ENCODE measurements around the gene DGKD.

DNA sequence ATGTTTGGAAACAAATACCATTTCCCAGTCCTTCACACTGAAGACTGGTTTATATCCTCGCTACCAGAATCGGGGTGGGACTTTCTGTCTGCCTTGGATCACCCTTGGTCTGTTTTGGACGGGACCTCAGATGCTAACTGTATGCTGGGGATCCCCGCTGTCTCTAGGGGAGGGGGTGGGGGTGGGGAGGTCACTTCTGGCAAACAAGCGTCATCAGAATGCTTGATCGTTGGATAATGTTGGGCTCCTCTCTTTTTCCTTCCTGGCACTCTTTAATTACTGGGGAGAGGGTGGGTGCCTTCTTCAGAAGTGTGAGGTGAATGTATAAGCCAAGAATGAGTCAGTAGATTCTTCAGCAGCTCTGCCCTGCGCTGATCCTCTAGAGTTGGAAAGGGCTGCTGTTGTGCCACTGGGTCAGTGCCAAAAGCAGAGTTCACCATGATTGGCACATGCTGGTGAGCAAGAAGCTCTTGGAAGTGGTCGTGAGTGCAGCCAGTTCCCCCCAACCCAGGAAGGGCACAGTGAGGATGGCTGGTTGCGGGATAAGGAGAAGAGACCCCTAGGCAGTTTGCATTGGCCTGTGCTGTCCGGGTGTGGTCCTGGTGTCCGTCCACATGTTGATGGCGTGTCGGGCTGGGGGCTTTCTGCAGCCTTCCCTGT is 32.2 kb downstream of the DGKD start:
- TF ChIP-seq, protein P1, sequence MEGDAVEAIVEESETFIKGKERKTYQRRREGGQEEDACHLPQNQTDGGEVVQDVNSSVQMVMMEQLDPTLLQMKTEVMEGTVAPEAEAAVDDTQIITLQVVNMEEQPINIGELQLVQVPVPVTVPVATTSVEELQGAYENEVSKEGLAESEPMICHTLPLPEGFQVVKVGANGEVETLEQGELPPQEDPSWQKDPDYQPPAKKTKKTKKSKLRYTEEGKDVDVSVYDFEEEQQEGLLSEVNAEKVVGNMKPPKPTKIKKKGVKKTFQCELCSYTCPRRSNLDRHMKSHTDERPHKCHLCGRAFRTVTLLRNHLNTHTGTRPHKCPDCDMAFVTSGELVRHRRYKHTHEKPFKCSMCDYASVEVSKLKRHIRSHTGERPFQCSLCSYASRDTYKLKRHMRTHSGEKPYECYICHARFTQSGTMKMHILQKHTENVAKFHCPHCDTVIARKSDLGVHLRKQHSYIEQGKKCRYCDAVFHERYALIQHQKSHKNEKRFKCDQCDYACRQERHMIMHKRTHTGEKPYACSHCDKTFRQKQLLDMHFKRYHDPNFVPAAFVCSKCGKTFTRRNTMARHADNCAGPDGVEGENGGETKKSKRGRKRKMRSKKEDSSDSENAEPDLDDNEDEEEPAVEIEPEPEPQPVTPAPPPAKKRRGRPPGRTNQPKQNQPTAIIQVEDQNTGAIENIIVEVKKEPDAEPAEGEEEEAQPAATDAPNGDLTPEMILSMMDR (IDR thresholded peaks at IDR 0.05; ENCODE audit: insufficient read depth, low read depth, low read length), result no peak
- no peak for TF ChIP-seq EZH2 (IDR thresholded peaks at IDR 0.05; ENCODE audit: insufficient read depth, low read length)
